Measurements from ENCODE around the gene TUBA3D.
"Not testable (repeated sequence)": the region's sequence is repeated elsewhere in the genome, so short reads cannot be mapped to it uniquely, and the experiment has no call there.

TUBA3D gene

DNA sequence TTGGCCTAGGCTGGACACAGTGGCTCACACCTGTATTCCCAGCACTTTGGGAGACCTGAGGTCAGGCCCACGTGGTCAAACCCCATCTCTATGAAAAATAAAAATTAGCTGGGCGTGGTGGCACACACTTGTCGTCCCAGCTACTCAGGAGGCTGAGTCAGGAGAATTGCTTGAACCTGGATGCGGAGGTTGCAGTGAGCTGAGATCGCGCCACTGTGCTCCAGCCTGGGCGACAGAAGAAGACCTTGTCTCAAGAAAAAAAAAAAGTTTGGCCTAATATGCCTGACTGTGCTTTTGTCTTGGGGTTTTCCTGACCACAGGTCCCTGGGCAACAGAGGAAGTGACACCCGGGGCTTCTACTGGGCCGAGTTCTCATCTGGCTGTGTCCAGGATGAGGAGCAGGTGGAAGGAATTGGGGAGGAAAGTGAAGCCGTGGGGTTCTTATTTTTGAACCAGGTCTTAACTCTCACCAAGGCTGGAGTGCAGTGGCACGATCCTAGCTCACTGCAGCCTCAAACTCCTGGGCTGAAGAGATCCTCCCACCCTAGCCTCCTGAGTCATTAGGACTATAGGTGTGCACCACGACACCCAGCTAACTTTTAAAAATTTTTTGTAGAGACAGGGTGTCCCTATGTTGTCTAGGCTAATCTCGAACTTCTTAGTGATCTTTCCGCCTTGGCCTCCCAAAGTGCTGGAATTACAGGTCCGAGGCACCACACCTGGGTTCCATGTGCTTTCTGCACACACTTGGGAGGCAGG lies 38.7 kb downstream of the TUBA3D start:
- DNase-seq (ENCODE audit: low read depth in 2 of 2): not testable (repeated sequence)

DNA sequence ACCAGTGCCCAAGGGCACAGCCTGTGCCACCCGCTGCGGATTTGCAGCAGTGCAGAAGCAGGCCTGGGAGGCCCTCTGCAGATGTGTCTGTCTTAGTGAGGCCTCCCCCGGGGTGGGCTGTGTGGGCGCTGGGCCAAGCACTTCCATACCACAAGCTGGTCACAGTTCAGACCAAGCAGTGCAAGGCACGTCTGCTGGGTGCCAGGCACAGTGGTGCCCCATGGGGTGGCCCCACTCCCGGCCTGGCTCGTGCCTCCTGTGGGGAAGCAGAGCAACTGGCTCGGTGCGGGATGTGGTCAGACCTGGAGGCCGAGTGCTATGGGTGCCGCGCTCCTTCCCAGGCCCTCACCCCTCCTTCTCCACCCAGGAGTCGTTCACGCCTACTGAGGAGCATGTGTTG lies 39.3 kb downstream of the TUBA3D start:
- DNase-seq (ENCODE audit: low read depth in 2 of 2): not testable (repeated sequence)

- no peak for DNase-seq (ENCODE audit: low read depth in 2 of 2)
These were observed 40.1 kb downstream of the TUBA3D start for GRCh38 chr2:131516011-131516410.

- DNase-seq (ENCODE audit: low read depth in 2 of 2): not testable (repeated sequence)
These were observed 40.7 kb downstream of the TUBA3D start for GRCh38 chr2:131516621-131517020.

DNA sequence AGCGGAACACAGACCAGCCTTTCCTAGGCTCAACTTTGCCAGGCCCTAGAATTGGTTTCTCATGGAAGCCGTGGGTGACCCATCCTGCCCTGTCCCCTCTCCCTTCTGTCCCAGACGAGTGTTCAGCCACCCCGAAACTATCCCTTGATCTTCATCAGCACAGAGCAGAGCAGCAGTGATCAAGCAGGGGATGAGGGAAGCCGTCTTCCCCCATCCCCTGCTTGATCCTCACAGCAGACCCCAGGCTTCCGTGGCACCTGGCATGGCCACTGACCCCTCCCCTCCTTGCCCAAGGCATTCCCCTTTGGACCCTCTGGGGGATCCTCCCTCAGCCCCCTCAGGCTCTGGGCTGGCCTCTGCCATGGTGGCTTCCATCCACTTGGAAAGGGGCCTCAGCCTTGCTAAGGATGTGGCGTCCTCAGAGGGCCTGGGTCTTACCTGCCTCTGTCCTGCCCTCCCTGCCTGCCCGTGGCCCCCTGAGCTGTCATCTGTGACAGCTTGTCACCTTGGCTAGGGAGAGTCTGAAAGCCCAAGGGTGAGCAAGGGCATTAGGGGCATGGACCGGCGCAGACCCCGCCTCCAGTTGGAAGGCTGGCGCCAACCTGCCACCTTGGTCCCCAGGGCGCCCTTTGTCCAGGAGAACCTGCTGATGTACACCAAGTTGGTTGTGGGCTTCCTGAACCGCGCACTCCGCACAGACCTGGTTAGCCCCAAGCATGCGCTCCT lies 41.4 kb downstream of the TUBA3D start:
- DNase-seq (ENCODE audit: low read depth in 2 of 2): no peak

DNA sequence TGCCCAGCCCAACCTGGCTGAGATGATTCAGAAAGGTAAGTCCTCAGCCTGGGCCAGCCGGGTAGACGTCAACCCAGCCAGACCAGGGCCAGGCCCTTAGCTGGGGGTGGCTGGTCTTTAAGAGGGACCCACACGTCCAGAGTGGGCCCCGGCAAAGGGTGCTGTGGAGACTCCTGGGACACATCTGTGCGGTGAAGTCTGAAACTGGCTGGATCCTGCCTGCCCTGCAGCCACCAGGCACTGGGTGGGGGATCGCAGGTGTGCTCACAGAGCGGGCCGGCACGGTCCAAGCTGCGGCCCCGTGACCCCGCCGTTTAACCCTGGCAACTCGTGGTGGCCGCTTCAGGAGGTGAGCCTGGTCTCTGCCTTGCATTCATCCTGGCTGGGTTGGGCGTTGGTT lies 41.9 kb downstream of the TUBA3D start:
- not testable (repeated sequence) for DNase-seq (ENCODE audit: low read depth in 2 of 2)

GRCh38 chr2:131518531-131518930 lies 42.6 kb downstream of the TUBA3D start:
- DNase-seq (ENCODE audit: low read depth in 2 of 2): not testable (repeated sequence)

DNA sequence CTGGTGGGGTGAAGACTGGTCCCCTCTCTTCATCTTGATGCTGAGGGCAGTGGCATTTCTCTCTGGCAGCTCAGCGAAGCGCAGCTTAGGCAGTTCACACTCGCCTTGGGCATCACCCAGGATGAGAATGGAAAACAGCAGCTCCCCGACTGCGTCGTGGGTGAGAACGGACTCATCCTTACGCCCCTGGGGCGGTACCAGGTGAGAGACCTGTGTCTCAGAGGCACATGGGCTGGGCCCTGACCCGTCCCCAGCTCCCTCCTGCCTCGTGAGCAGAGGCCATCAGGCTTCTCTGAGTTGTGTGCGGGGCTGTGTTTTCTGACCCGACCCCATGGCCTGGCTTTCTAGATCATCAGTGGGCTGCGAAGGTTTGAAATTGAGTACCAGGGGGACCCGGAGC lies 43.5 kb downstream of the TUBA3D start:
- no peak for DNase-seq (ENCODE audit: low read depth in 2 of 2)

DNA sequence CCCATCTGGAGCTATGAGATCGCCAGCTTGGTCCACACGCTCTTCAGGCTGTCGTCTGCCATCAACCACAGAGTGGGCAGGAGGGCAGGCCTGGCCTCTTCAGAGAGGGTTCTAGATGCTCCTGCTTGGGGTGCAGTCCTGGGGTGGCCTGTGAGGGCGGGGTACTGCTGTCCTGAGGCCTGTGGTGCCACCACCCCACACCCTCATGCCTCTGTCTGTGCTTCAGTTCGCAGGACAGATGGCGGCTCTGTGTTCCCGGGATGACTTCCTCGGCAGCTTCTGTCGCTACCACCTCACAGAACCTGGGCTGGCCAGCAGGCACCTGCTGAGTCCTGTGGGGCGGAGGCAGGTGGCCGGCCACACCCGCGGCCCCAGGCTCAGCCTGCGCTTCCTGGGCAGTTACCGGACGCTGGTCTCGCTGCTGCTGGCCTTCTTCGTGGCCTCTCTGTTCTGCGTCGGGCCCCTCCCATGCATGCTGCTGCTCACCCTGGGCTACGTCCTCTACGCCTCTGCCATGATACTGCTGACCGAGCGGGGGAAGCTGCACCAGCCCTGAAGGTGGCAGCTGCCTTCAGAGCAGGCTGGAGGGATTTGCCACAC lies 44.1 kb downstream of the TUBA3D start:
- DNase-seq (ENCODE audit: low read depth in 2 of 2): not testable (repeated sequence)

GRCh38 chr2:131520526-131520925 lies 44.6 kb downstream of the TUBA3D start:
- DNase-seq (ENCODE audit: low read depth in 2 of 2): no peak

DNA sequence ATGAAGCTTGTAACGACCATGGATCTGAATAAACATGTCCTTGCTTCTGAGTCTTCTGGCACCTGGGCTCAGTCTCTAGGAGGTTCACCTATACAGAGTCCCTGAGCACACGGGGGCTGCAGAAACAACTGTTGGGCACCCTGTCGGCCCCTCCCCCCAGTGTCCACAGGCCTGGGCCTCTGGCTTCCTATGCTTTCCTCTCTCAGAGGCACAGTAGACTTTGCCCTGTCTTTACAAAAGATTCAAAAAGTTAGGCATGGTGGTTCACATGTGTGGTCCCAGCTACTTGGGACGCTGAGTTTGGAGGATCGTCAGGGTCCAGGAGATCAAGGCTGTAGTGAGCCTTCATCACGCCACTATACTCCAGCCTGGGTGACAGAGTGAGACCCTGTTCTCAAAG lies 45.6 kb downstream of the TUBA3D start:
- DNase-seq (ENCODE audit: low read depth in 2 of 2): not testable (repeated sequence)

DNA sequence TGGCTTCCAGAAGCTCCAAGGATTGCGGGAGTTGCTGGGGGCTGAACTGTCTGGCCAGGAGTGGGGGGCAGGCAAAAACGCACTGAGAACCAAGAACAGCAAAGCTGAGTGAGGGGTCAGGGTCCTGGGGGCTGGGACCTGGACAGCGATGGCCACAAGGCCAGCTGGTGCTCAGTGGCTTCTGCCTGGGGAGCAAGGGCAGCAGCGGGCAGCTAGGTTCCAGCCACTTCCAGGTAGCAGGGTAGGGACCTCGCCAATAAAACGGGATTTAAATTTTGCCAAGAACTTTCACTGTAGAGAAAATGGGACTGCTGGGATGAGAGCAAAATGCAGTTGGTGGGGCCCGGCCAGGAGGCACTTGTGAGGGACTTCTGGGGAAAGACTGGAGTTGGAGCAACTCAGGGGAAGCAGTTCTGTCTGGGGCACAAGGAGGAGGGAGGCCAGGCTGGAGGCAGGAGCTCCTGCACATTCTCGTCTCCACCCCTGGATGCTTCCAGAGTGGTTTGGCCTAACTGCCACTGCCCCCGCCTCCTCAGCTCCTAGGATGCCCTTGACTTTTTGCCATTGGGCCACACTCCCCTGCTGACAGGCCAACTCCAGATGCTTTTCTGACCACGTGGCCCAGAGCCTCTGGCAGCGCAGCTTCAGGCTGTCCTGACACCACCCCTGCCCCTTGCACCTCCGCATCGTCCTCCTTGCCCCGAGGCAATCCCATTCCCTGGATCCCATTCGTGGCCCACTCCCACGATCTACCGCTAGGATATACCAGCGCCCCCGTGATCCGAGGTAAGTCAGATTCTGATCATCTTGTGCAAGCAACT lies 46.3 kb downstream of the TUBA3D start:
- DNase-seq (ENCODE audit: low read depth in 2 of 2): no peak

DNA sequence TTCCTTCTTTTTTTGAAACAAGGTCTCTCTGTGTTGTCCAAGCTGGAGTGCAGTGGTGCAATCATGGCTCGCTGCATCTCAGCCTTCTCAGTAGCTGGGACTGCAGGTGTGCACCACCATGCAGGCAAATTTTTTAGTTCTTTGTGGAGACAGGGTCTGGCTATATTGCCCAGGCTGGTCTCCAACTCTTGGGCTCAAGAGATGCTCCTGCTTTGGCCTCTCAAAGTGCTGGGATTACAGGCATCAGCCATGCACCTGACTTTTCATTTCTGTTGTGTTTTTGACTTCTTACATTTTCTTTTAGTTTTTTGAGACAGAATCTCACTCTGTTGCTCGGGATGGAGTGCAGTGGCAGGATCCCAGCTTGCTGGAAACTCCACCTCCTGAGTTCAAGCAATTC lies 49.3 kb downstream of the TUBA3D start:
- DNase-seq (ENCODE audit: low read depth in 2 of 2): not testable (repeated sequence)

- peak; percentile 59 to 68 for DNase-seq (ENCODE audit: low read depth in 2 of 2)
These were observed 51.4 kb downstream of the TUBA3D start, which contains the start of gene CCDC74A for GRCh38 chr2:131527131-131528001. CCDC74A (plus strand) TSS chr2:131527888; CDS start chr2:131527971, 83 bp downstream.

DNA sequence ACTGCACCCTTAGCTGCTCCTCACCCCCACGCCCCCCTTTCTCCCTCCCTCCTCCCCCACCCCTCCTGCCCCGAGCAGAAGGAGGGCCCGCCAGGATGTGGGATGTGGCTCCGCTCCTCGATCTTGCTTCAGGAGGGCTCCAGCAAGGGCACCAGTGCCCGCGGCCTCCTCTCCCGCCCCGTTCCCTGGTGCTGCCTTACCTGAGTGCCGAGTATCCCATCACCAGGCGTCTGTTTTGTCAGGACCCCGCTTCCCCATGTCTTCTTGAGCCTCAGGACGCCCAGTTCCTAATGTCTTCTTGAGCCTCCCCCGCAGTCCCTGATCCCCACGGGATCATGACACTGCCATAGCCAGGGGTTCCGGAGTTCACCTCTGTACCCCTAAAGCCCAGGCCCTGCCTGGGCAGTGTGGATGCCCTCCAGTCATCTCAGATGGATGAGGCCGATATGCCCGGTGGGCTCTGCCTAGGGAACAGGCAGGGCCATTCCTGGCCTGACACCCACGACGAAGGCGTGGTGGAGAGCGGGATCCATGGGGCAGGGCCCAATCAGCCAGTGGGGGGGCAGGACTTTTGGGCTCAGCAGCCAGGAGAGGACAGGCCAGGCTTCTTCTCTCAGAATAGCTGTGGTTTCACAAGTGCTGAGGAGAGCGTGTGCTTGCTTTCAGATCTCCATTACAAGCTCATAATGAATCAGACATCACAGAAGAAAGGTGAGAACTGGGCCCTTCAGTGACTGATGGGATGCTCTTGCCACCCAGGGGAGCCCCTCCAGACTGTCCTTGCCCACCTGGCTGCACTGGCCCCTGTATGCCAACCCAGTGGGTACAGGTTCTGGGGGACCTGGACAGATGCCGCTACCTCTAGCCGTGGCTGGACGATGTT lies 53.3 kb downstream of the TUBA3D start:
- not testable (repeated sequence) for DNase-seq (ENCODE audit: low read depth in 2 of 2)

DNA sequence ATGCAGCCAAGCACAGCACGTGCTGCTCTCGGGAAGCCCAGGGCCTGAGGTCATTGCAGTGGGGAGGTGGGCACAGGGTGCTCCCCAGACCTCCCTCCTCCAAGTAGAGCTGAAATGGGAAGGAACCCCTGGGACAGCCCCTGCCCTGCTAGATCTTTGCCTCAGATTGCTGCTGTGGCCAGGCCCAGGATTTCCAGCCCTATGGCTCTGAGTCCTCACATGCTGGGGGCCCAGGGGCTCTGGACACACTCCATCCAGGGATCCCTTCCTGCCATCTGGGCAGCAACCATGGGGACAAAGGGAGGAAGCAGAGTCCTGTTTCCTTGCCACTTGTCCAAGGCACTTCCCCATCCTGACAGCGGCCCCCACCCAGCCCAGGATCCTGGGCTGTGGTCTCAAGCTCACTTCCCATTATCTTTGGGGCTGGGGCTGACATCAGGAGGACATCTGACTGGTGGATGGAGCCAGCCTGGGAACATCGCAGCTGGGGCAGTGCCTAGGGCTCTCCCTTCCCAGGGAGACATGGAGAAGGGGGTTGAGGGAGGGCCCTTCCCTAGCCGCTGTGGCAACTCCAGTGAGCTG lies 54.0 kb downstream of the TUBA3D start:
- DNase-seq (ENCODE audit: low read depth in 2 of 2): not testable (repeated sequence)

- DNase-seq (ENCODE audit: low read depth in 2 of 2): not testable (repeated sequence)
These were observed 54.9 kb downstream of the TUBA3D start for GRCh38 chr2:131530626-131531344.

DNA sequence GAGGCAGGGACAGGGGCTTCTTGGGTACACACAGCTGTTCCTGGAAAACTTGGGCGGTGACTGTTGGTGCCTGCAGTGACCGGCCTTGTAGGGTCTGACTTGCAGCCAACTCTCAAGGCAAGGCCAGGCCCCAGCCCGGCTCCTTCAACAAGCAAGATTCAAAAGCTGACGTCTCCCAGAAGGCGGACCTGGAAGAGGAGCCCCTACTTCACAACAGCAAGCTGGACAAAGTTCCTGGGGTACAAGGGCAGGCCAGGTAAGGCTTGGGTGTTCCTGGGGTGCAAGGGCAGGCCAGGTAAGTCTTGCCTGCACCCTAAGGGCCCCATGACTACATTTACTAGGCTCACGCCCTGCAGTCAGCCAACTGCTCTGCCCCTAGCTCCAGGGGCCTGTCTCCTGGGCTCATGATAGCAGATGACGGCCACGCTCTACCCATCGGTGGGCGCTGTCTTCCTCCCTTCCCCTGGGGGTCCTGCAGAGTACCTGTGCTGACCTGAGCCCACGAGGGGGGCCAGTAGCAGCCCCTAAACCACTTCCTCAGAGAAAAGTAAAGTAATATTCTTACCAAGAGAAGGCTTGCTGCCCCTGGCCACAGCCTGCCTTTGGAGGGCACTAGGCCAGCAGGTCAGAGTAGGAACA lies 55.7 kb downstream of the TUBA3D start:
- DNase-seq (ENCODE audit: low read depth in 2 of 2): not testable (repeated sequence)
